Natural killer cell (primary cell): ENCODE results near the gene ZNF440. TPM values are rescaled to one million over a fixed set of nuclear protein-coding genes. Genes with fewer than 3 reads are reported as not detected.
"Not testable (repeated sequence)": the region's sequence is repeated elsewhere in the genome, so short reads cannot be mapped to it uniquely, and the experiment has no call there.

Experiments used
- ATAC-seq, 3 donors: fragments of 150-1000 bp in 2 of 3; fragments of 200-7000 bp in 1 of 3; cut with Tn5 transposase; 1 replicate in 1 of 3; 2 replicates in 2 of 3; pipeline ENCODE4 v1.10.0; 2021; ENCODE audit warnings: mild to moderate bottlenecking in 2 of 3, moderate library complexity in 2 of 3
- DNase-seq, 2 donors: peaks; one replicate each; pipeline versions ENCODE4 v3.0.0 to v3.0.0-alpha.2; 2013 to 2021; ENCODE audit warnings: mixed read lengths in 1 of 2
- H3K27ac ChIP-seq: one replicate; pipeline ENCODE4 v1.5.1; 2013; ENCODE audit warnings: mild to moderate bottlenecking, low read length
- H3K27me3 ChIP-seq: one replicate; pipeline ENCODE4 v1.6.1; 2013; ENCODE audit warnings: low read length; ENCODE audit not compliant: control insufficient read depth, insufficient read depth
- H3K36me3 ChIP-seq: one replicate; pipeline ENCODE4 v1.6.1; 2013; ENCODE audit warnings: low read length; ENCODE audit not compliant: control insufficient read depth, insufficient read depth
- H3K4me1 ChIP-seq: one replicate; pipeline ENCODE4 v1.6.1; 2013; ENCODE audit warnings: low read length; ENCODE audit not compliant: control insufficient read depth, insufficient read depth
- H3K4me3 ChIP-seq: one replicate; pipeline ENCODE4 v1.5.1; 2013; ENCODE audit warnings: low read length
- H3K9me3 ChIP-seq: one replicate; pipeline ENCODE4 v1.6.1; 2013; ENCODE audit warnings: low read length; ENCODE audit not compliant: control insufficient read depth, insufficient read depth
- H3K27ac Mint-ChIP-seq, 2 donors: one replicate each; pipeline ENCODE4 v1.8.0; 2022; ENCODE audit warnings: mild to moderate bottlenecking in 2 of 2, mixed read lengths in 2 of 2, moderate library complexity in 1 of 2
- H3K27me3 Mint-ChIP-seq, 2 donors: one replicate each; pipeline ENCODE4 v1.8.0; 2022; ENCODE audit warnings: low read depth in 2 of 2, mixed read lengths in 2 of 2
- H3K36me3 Mint-ChIP-seq: one replicate; pipeline ENCODE4 v1.8.0; 2022; ENCODE audit warnings: mixed read lengths
- H3K4me1 Mint-ChIP-seq, 2 donors: one replicate each; pipeline ENCODE4 v1.8.0; 2022; ENCODE audit warnings: mixed read lengths in 2 of 2
- H3K4me3 Mint-ChIP-seq: one replicate; pipeline ENCODE4 v1.8.0; 2022; ENCODE audit warnings: mild to moderate bottlenecking, moderate library complexity, mixed read lengths
- H3K9me3 Mint-ChIP-seq, 2 donors: one replicate each; pipeline ENCODE4 v1.8.0; 2022; ENCODE audit warnings: mixed read lengths in 2 of 2
- CTCF ChIP-seq: fragments of 200-600 bp; IDR thresholded peaks from one replicate; pipeline ENCODE4 v1.8.0; 2022; ENCODE audit warnings: antibody characterized with exemption
- WGBS: methylation state at CpG from one replicate; pipeline ENCODE4 v1.1.7; 2013; ENCODE audit warnings: missing lambda C conversion rate; ENCODE audit not compliant: insufficient coverage; 5-methylcytosine and 5-hydroxymethylcytosine counted together
- intact Hi-C: fragments of 100-400 bp; cut with micrococcal nuclease; formaldehyde crosslinking; loops from one replicate; pipeline ENCODE4 v1.14.2; 2022
- total RNA-seq, 4 donors: library from RNA; stranded (reverse); fragments of 120-200 nt in 1 of 4; gene quantifications; one replicate each; pipeline versions ENCODE4 v1.2.3 to v1.2.4, GENCODE V29; 2013 to 2022

Gene ZNF440
- total RNA-seq, 3 donors from 2014 or later (not counting 1 experiment from before 2014, with no cell fraction given), result 21.8 to 37.4 (median 26.6) TPM

DNA sequence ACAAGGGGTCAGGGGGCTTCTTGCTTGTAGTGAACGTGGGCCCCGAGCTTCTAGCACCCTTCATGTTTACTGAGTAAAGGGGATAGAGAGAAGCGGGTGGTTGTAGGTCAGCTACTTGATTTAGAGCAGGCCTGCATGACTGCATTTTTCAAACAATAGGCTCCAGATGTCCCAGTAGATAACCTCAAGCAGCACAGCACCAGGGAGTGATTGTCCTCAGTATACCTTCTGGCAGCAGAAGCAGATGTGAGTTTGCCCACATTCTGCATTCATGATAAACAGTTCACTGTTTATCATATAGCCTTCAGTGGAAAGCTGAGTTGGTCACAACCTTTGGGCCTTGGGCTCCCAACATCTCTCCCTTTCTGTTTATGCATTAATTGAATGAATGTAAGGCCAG is 39.3 kb downstream of the ZNF440 start:
- intact Hi-C loops, result no loop called here
- peaks cover 7% of the 10 kb centered on the region for H3K36me3 Mint-ChIP-seq

GRCh38 chr19:11856596-11857250 is 42.6 kb downstream of the ZNF440 start:
- Histone ChIP-seq H3K27me3 (no peaks in the 10 kb centered on the region), H3K4me1 (no peaks in the 10 kb centered on the region), H3K4me3 (no peak overlapping the region), H3K9me3 (peaks cover 26% of the 10 kb centered on the region), H3K36me3 (no peaks in the 10 kb centered on the region), H3K27ac (no peak overlapping the region)
- TF ChIP-seq CTCF, result no peak
- intact Hi-C loops, result no loop called here
- Mint-ChIP-seq H3K4me3 (no peak overlapping the region), H3K36me3 (peaks cover 16% of the 10 kb centered on the region), H3K27ac (no peak overlapping the region), H3K9me3 (peaks cover 0 to 2% of the 10 kb centered on the region in 2 donors), H3K27me3 (no peaks in the 10 kb centered on the region), H3K4me1 (peaks cover 11 to 20% of the 10 kb centered on the region in 2 donors)
- no peak for DNase-seq
- no peak for ATAC-seq
- WGBS, result 98% methylated on average over 12 of the region's 12 CpGs

More for the DNA sequence above, 39.3 kb downstream of the ZNF440 start:
- no peak for TF ChIP-seq CTCF
- H3K27ac Mint-ChIP-seq, result no peak overlapping the region
- Histone ChIP-seq H3K27me3 (no peaks in the 10 kb centered on the region), H3K9me3 (peaks cover 10% of the 10 kb centered on the region), H3K36me3 (no peaks in the 10 kb centered on the region), H3K27ac (no peak overlapping the region), H3K4me1 (peaks cover 7% of the 10 kb centered on the region), H3K4me3 (no peak overlapping the region)
- DNase-seq, result no peak
- H3K9me3 Mint-ChIP-seq, result no peaks in the 10 kb centered on the region
- ATAC-seq, result no peak
- H3K4me3 Mint-ChIP-seq, result no peak overlapping the region
- peaks cover 20 to 38% of the 10 kb centered on the region in 2 donors for H3K4me1 Mint-ChIP-seq
- no peaks in the 10 kb centered on the region for H3K27me3 Mint-ChIP-seq
- 95% methylated on average over 3 of the region's 3 CpGs for WGBS

DNA sequence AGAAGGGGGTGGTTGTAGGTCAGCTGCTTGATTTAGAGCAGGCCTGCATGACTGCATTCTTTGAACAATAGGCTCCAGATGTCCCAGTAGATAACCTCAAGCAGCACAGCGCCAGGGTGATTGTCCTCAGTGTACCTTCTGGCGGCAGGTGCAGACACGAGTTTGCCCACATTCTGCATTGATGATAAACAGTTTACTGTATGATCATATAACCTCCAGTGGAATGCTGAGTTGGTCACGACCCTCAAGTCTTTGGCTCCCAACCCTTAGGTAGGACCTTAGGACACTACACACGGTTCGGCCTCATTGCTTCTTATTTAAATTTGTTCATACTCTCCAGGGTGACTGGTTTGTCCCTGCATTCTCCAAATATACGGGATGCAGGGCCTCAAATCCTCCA is 46.6 kb downstream of the ZNF440 start:
- H3K27ac ChIP-seq, result no peak overlapping the region
- intact Hi-C loops, result no loop called here
- 92% methylated on average over 7 of the region's 7 CpGs for WGBS
- no peaks in the 10 kb centered on the region for H3K27me3 ChIP-seq
- ATAC-seq, result no peak
- Mint-ChIP-seq H3K9me3 (peaks cover 0 to 2% of the 10 kb centered on the region in 2 donors), H3K27me3 (no peaks in the 10 kb centered on the region), H3K36me3 (peaks cover 15% of the 10 kb centered on the region), H3K27ac (no peak overlapping the region), H3K4me3 (no peak overlapping the region), H3K4me1 (peaks cover 9 to 19% of the 10 kb centered on the region in 2 donors)
- H3K4me3 ChIP-seq, result no peak overlapping the region
- DNase-seq, result no peak
- peaks cover 34% of the 10 kb centered on the region for H3K9me3 ChIP-seq
- H3K36me3 ChIP-seq, result no peaks in the 10 kb centered on the region
- no peaks in the 10 kb centered on the region for H3K4me1 ChIP-seq
- TF ChIP-seq CTCF, result no peak

DNA sequence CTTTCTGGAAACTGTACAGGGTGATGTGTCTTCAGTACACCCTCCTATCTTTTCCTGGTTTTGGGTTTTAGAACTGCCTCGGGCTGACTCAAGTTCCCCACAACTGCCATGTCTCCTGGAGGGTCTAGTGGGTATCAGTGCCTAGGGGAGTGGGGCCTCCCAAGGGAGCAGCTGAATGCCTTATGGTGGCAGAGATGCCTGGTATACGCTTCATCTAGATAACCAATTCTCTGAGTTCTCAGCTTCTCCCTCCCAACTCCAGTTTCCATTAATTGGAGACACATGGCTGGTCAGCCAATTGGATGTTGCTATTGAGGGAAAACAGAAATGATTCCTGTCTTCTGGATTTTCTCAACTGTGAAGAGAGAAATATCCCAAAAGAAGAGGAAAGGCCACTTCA is 47.2 kb downstream of the ZNF440 start:
- H3K36me3 ChIP-seq, result peaks cover 3% of the 10 kb centered on the region
- no peaks in the 10 kb centered on the region for H3K27me3 ChIP-seq
- H3K9me3 ChIP-seq, result peaks cover 36% of the 10 kb centered on the region
- Mint-ChIP-seq H3K4me1 (peaks cover 4 to 14% of the 10 kb centered on the region in 2 donors), H3K27ac (no peak overlapping the region), H3K4me3 (no peak overlapping the region), H3K9me3 (peaks cover 0 to 2% of the 10 kb centered on the region in 2 donors), H3K36me3 (peaks cover 15% of the 10 kb centered on the region), H3K27me3 (no peaks in the 10 kb centered on the region)
- intact Hi-C loops, result no loop called here
- no peak for TF ChIP-seq CTCF
- no peaks in the 10 kb centered on the region for H3K4me1 ChIP-seq
- no peak for DNase-seq
- WGBS, result 100% methylated on average over 1 of the region's 2 CpGs
- H3K4me3 ChIP-seq, result no peak overlapping the region
- ATAC-seq, result no peak
- H3K27ac ChIP-seq, result no peak overlapping the region

- H3K27me3 ChIP-seq, H3K4me1 Mint-ChIP-seq, intact Hi-C loops, H3K27ac Mint-ChIP-seq, H3K4me1 ChIP-seq, DNase-seq, H3K27me3 Mint-ChIP-seq, H3K4me3 Mint-ChIP-seq, H3K27ac ChIP-seq, ATAC-seq, H3K4me3 ChIP-seq: not testable (repeated sequence)
- Histone ChIP-seq H3K36me3 (peaks cover 25% of the 10 kb centered on the region), H3K9me3 (peaks cover 63% of the 10 kb centered on the region)
- Mint-ChIP-seq H3K36me3 (peaks cover 34% of the 10 kb centered on the region), H3K9me3 (peaks cover 4 to 16% of the 10 kb centered on the region in 2 donors)
- 96% methylated on average over 4 of the region's 4 CpGs for WGBS
These were observed 53.7 kb downstream of the ZNF440 start for GRCh38 chr19:11867766-11868165.
